IgD-negative memory B cell (primary cell): ENCODE measurements around the gene CD99. TPM values are rescaled to one million over a fixed set of nuclear protein-coding genes. Genes with fewer than 3 reads are reported as not detected.
"Not testable (repeated sequence)": the region's sequence is repeated elsewhere in the genome, so short reads cannot be mapped to it uniquely, and the experiment has no call there.

ENCODE experiments used
- H3K27ac Mint-ChIP-seq, 3 donors: one replicate each; pipeline ENCODE4 v1.8.0; 2020 to 2022; ENCODE audit warnings: mild to moderate bottlenecking in 3 of 3, mixed read lengths in 3 of 3, moderate library complexity in 1 of 3
- H3K27me3 Mint-ChIP-seq: one replicate; pipeline ENCODE4 v1.8.0; 2021; ENCODE audit warnings: mixed read lengths
- H3K36me3 Mint-ChIP-seq: one replicate; pipeline ENCODE4 v1.8.0; 2020; ENCODE audit warnings: mild to moderate bottlenecking, mixed read lengths
- H3K4me1 Mint-ChIP-seq, 3 donors: one replicate each; pipeline ENCODE4 v1.8.0; 2020 to 2022; ENCODE audit warnings: mixed read lengths in 3 of 3, mild to moderate bottlenecking in 1 of 3
- H3K4me3 Mint-ChIP-seq, 4 donors: one replicate each; pipeline ENCODE4 v1.8.0; 2020 to 2022; ENCODE audit warnings: mild to moderate bottlenecking in 4 of 4, mixed read lengths in 4 of 4, moderate library complexity in 3 of 4
- H3K9me3 Mint-ChIP-seq, 3 donors: one replicate each; pipeline ENCODE4 v1.8.0; 2020 to 2021; ENCODE audit warnings: mixed read lengths in 3 of 3, mild to moderate bottlenecking in 1 of 3
- polyA plus RNA-seq: library from polyadenylated mRNA; unstranded; fragments of 300-500 nt; fragmentation: Illumina TruSeq; gene quantifications from one replicate; pipeline ENCODE4 v1.2.3, GENCODE V29; 2021

The CD99 gene
- polyA plus RNA-seq, 1 donor from 2014 or later, result 278 TPM

DNA sequence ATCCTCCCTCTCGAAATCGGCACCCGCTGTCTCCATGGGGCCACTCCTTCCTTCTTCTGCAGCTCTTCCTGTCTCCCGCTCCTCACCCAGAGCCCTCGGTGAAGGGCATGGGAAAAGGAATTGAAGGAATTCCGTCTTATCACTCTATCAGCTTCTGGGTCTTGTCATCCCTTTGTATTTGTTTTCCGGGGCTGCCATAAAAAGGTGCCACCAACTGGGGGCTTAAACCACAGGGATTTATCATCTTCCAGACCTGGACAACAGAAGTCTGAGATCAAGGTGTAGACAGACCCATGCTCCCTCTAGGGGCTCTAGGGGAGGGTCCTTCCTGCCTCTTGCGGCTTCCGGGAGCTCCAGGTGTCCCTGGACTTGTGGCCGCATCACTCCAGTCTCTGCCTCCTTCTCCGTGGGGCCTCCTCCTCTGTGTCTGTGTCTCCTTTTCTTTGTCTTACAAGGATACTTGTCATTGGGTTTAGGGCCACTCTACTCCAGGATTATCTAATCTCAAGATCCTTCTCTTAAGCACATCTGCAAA lies 24.0 kb downstream of the CD99 start:
- no peak overlapping the region for H3K27ac Mint-ChIP-seq
- H3K4me3 Mint-ChIP-seq, result no peak overlapping the region
- H3K36me3 Mint-ChIP-seq, result peaks cover 10% of the 10 kb centered on the region
- H3K27me3 Mint-ChIP-seq, result no peaks in the 10 kb centered on the region
- H3K9me3 Mint-ChIP-seq, result no peaks in the 10 kb centered on the region
- peaks cover 5 to 10% (median 7%) of the 10 kb centered on the region in 3 donors for H3K4me1 Mint-ChIP-seq

DNA sequence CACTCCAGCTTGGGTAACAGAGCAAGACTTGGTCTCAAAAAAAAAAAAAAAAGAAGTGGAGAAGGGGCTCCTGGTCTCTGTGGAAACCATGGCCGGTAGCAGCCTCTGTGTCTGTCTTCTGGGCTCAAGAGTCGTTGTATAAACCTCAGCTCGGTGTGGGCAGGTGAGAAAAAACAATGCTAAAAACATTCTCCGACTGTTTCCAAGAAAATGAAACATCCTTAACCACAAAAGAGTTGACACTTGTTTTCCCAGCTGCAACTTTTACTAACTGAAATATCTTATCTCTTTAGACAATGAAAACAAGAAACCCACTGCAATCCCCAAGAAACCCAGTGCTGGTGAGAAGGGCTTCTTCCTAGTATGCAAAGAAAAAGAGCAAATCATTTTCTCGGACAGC lies 26.2 kb downstream of the CD99 start:
- Mint-ChIP-seq H3K27ac (peak overlapping the region in 1 of 3 donors; percentile 83), H3K9me3 (no peaks in the 10 kb centered on the region), H3K36me3 (peaks cover 10% of the 10 kb centered on the region), H3K27me3 (no peaks in the 10 kb centered on the region), H3K4me1 (peaks cover 0 to 4% (median 2%) of the 10 kb centered on the region in 3 donors), H3K4me3 (no peak overlapping the region)

DNA sequence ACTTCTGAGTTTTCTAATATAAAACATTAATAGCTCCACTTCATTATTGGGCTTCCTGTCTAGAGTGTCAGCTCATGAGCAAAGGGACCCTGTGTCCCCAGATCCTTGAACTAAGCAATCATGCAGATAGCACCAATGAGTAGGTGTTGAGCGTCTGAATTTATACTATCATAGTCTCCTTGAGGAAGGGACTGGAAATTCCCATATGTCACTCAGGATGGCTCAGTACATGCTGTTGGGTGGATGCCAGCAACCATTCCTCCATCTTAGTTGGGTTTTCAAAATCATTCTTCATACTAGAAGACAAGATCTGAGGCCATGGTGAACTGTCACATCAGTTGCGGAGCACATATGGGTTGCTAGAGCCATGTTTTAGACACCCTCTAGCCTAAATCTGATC lies 27.7 kb downstream of the CD99 start:
- Mint-ChIP-seq H3K4me1 (peaks cover 0 to 2% (median under 1%) of the 10 kb centered on the region in 3 donors), H3K36me3 (peaks cover 14% of the 10 kb centered on the region), H3K9me3 (no peaks in the 10 kb centered on the region), H3K4me3 (no peak overlapping the region), H3K27me3 (no peaks in the 10 kb centered on the region), H3K27ac (no peak overlapping the region)

DNA sequence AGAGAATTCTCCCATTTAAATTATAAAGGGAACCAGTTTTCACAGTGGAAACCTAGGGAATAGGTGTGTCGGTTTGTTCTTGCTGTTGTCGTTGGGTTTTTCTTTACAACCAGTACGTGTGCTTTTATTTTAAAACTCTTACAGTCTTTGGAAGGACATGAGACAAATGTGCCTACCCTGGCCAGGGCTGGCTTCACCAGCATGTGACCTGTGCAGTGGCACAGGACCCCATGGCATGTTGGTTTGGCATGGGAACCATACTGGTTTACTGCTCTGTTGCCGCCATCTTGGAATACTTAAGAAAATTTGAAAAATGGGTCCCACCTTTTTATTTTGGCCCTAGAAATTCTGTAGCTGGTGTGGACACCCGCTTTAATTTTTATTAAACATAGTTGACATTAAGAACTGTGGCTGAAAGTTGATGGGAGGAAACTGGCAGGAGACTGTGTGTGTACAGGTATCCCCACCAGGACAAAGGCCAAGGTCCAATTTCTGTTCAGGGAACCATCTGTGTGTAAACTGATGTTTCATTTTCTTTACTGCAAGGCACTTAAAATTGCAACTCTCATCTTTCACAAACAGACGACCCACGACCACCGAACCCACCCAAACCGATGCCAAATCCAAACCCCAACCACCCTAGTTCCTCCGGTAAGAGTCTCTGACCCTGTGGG lies 28.8 kb downstream of the CD99 start:
- Mint-ChIP-seq H3K4me1 (peaks cover 0 to 2% (median 0%) of the 10 kb centered on the region in 3 donors), H3K27ac (no peak overlapping the region), H3K36me3 (peaks cover 18% of the 10 kb centered on the region), H3K27me3 (no peaks in the 10 kb centered on the region), H3K9me3 (no peaks in the 10 kb centered on the region), H3K4me3 (no peak overlapping the region)

DNA sequence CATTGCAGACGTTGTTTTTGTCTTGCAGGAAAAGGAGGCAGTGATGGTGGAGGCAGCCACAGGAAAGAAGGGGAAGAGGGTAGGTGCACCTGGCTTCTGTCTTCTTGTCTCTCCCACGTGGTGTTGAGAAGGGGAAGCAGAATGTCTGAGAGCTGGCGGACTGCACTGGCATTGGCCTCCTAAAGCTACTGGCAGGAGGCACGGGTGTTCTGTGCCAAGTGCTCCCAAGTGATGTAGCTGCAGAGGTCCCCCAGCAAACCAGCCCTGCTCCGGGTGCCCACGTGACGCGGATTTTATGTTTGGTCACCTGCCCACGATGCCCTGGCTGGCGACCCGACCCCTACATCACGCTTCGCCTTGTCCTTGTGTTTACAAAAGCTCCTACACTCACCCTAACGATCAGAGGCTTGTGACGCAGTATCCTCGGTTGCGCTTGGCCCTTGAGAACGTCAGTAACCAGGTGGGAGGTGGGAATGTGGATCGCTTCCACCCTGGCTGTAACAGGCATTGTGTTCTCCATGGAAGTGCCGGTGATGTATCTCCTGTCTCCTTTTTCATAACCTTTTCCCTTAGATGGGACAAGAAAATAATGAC lies 32.3 kb downstream of the CD99 start:
- no peaks in the 10 kb centered on the region for H3K4me1 Mint-ChIP-seq
- H3K9me3 Mint-ChIP-seq, result peaks cover 0 to under 1% (median 0%) of the 10 kb centered on the region in 3 donors
- peak overlapping the region in 1 of 3 donors; percentile 57 for H3K27ac Mint-ChIP-seq
- H3K36me3 Mint-ChIP-seq, result peaks cover 21% of the 10 kb centered on the region
- no peak overlapping the region for H3K4me3 Mint-ChIP-seq
- no peaks in the 10 kb centered on the region for H3K27me3 Mint-ChIP-seq

DNA sequence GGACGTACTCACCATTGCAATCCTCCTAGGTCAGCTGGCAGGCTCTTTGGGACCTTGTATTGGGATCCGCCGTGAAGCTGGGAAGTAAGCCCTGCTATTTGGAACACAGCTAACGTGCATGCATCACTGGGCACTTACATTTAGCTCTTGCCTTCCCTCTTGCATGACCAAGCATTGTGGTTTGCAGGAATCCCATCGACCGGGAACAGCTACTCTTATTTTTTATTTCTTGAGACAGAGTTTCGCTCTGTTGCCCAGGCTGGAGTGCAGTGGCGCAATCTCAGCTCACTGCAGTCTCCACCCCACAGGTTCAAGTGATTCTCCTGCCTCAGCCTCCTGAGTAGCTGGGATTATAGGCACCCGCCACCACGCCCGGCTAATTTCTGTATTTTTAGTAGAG lies 36.2 kb downstream of the CD99 start:
- peaks cover 14% of the 10 kb centered on the region for H3K36me3 Mint-ChIP-seq
- not testable (repeated sequence) for H3K9me3 Mint-ChIP-seq, H3K27me3 Mint-ChIP-seq, H3K4me1 Mint-ChIP-seq, H3K27ac Mint-ChIP-seq, H3K4me3 Mint-ChIP-seq

DNA sequence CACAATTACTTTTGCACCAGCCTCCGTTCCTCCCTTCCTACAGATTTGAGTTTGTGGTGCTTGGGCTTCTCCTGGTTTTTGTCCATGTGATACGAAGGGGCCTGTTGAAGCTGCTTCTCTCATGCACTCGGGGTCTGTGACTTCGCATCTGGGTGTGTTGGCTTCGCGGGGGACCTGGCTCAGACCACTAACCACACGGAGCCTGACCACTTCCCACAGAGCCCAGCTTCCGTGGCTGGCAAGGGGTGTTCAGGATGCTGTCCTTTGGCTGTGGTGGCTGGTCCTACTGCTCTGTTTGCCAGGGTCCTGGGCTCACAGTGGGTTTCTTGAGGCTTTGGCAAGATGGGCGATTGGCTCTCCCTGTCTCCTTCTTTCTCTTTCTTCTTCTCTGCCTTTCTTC lies 41.0 kb downstream of the CD99 start:
- Mint-ChIP-seq H3K4me3 (no peak overlapping the region), H3K9me3 (peaks cover 0 to 3% (median 0%) of the 10 kb centered on the region in 3 donors), H3K36me3 (peaks cover 7% of the 10 kb centered on the region), H3K27me3 (no peaks in the 10 kb centered on the region), H3K4me1 (no peaks in the 10 kb centered on the region), H3K27ac (peak overlapping the region in 1 of 3 donors; percentile 85)

DNA sequence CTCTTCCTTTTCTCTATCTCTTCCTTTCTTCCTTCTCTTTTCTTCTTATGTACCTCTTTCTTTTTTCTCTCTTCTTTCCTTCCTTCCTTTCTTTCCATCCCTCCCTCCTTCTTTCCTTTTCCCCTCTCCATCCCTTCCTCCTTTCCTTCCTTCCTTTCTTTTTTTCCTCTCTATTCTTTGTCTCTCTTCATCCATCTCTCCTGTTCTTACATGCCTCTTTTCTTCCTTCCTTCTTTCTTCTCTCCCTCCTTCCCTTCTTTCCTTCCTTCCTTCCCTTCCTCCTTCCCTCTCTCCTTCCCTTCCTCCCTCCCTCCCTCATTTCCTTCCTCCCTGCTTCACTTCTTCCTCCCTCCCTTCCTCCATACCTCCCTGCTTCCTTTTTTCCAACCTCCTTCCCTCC lies 41.6 kb downstream of the CD99 start:
- Mint-ChIP-seq H3K4me3 (no peak overlapping the region), H3K27ac (no peak overlapping the region), H3K27me3 (no peaks in the 10 kb centered on the region), H3K4me1 (no peaks in the 10 kb centered on the region), H3K36me3 (peaks cover 7% of the 10 kb centered on the region), H3K9me3 (peaks cover 0 to 3% (median 0%) of the 10 kb centered on the region in 3 donors)

DNA sequence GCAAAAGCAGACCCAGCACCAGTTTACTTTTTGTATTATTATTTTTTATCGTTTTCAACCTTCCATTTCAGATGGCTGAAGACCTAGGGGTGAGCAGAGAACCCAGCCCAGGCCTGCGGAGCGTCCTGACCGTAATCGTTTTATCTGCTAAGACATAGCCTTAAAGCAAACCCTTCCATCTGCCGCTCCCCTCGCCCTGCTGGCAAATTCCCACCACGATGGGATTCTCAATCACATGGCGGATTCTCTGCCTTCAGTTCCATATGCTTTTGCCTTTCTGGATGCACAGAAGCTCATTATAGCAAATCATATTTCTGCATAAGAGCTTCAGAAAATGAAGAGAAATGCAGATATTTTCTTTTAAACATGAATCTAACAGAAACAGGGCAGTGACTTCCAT lies 42.2 kb downstream of the CD99 start:
- Mint-ChIP-seq H3K4me3 (no peak overlapping the region), H3K4me1 (no peaks in the 10 kb centered on the region), H3K36me3 (peaks cover 12% of the 10 kb centered on the region), H3K27ac (no peak overlapping the region), H3K27me3 (no peaks in the 10 kb centered on the region), H3K9me3 (peaks cover 0 to 3% (median 0%) of the 10 kb centered on the region in 3 donors)

DNA sequence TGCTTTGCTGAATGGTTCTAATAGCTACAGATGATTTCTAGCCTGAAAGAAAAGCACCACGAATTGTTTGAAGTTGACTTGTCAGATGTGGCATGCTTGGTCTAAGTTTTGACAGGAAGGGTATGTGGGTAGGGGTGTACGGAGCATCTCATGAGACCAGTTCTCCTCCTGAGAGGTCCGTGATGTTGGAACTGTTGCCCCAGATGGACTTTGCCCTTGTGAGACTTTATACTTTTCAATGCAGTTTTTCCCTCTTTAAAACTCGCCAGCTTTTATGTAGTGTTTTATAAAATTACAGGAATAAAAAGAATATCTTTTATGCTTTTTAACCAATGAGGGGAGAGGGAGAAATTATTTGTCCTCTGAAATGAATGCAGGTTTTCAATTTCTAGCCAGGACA lies 44.2 kb downstream of the CD99 start:
- no peak overlapping the region for H3K27ac Mint-ChIP-seq
- no peaks in the 10 kb centered on the region for H3K27me3 Mint-ChIP-seq
- no peaks in the 10 kb centered on the region for H3K9me3 Mint-ChIP-seq
- peaks cover 13% of the 10 kb centered on the region for H3K36me3 Mint-ChIP-seq
- H3K4me1 Mint-ChIP-seq, result no peaks in the 10 kb centered on the region
- H3K4me3 Mint-ChIP-seq, result peak overlapping the region in 1 of 4 donors; percentile 27

DNA sequence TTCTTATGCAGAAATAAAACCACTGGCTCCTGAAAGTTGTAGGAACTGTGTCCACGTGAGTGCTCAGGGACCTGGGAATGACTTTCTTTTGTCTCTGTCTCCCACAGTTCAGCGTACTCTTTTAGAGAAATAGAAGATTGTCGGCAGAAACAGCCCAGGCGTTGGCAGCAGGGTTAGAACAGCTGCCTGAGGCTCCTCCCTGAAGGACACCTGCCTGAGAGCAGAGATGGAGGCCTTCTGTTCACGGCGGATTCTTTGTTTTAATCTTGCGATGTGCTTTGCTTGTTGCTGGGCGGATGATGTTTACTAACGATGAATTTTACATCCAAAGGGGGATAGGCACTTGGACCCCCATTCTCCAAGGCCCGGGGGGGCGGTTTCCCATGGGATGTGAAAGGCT lies 49.6 kb downstream of the CD99 start:
- H3K36me3 Mint-ChIP-seq, result peaks cover 18% of the 10 kb centered on the region
- H3K9me3 Mint-ChIP-seq, result peaks cover 0 to 4% (median 0%) of the 10 kb centered on the region in 3 donors
- no peaks in the 10 kb centered on the region for H3K27me3 Mint-ChIP-seq
- H3K4me1 Mint-ChIP-seq, result peaks cover 0 to 2% (median 0%) of the 10 kb centered on the region in 3 donors
- no peak overlapping the region for H3K27ac Mint-ChIP-seq
- no peak overlapping the region for H3K4me3 Mint-ChIP-seq

DNA sequence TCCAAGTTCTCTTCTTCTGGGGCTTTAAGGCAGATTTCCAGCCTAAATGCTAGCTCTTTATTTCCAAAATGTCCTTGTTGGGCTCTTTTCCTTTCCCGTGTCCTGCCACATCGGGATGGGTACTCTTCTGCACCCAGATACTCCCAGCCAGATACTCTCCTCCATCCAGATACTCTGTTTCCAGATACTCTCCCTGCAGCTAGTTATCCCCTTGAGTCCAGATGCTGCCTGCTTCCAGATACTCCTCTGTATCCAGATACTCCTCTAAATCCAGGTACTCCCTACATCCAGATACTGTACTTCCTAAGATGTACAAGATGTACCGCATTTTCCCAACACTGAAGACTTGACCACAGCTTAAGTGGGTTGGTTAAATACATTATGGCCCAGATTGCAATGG lies 50.3 kb downstream of the CD99 start:
- H3K36me3 Mint-ChIP-seq, result peaks cover 18% of the 10 kb centered on the region
- H3K27ac Mint-ChIP-seq, result no peak overlapping the region
- H3K4me3 Mint-ChIP-seq, result no peak overlapping the region
- H3K9me3 Mint-ChIP-seq, result peaks cover 0 to 4% (median 0%) of the 10 kb centered on the region in 3 donors
- no peaks in the 10 kb centered on the region for H3K27me3 Mint-ChIP-seq
- peaks cover 0 to 2% (median 0%) of the 10 kb centered on the region in 3 donors for H3K4me1 Mint-ChIP-seq

DNA sequence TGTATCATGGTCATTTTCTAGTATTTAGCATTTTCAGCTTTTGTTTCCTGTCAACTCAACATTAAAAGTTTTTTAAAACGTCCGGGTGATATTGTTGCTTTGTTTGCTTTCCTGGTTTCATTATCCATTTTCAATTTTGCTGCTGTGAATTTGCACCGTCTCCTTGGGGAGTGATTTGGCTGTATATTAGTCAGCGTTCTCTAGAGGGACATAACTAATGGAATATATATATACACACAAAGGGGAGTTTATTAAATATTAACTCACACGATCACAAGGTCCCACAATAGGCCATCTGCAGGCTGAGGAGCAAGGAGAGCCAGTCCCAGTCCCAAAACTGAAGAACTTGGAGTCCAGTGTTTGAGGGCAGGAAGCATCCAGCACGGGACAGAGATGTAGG lies 55.2 kb downstream of the CD99 start:
- H3K36me3 Mint-ChIP-seq, H3K4me1 Mint-ChIP-seq, H3K27me3 Mint-ChIP-seq, H3K4me3 Mint-ChIP-seq, H3K9me3 Mint-ChIP-seq, H3K27ac Mint-ChIP-seq: not testable (repeated sequence)

DNA sequence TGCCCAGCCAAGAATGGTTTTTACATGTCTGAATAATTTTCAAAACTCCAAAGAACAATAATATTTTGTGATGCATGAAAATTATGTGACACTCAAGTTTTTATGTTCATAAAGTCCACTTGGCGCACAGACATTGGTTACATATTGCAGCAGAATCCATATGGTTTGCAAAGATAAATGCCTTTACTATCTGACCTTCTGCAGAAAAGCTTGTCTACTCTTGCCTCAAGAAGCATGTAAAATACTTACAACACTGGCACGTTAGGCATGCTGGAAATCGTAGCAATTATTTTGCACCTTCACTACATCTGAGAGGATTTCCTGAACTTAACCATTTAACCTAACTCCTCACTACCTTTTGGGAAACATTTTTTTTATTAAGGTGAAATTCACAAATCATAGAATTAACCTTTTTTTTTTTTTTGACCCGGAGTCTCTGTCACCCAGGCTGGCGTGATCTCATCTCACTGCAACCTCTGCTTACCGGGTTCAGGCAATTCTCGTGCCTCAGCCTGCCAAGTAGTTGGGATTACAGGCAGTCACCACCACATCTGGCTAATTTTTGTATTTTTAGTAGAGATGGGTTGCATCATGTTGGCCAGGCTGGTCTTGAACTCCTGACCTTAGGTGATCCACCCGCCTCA lies 57.2 kb downstream of the CD99 start:
- no peak overlapping the region for H3K4me3 Mint-ChIP-seq
- no peaks in the 10 kb centered on the region for H3K9me3 Mint-ChIP-seq
- H3K36me3 Mint-ChIP-seq, result no peaks in the 10 kb centered on the region
- H3K27me3 Mint-ChIP-seq, result no peaks in the 10 kb centered on the region
- peaks cover 0 to 2% (median 0%) of the 10 kb centered on the region in 3 donors for H3K4me1 Mint-ChIP-seq
- H3K27ac Mint-ChIP-seq, result no peak overlapping the region

DNA sequence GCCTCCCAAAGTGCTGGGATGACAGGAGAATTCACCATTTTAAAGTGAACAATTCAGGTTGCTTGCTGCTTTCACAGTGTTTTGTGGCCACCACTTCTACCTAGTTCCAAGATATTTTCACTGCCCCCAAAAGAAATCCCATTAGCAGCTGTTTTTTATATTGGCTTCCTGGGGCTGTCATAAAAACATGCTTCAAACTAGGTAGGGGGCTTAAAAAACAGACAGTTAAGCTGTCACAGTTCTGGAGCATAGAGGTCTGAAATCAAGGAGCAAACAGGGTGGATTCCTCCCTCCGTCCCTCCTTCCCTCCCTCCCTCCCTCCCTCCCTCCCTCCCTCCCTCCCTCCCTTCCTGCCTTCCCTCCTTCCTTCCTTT lies 57.7 kb downstream of the CD99 start:
- no peak overlapping the region for H3K4me3 Mint-ChIP-seq
- peaks cover 0 to 2% (median 0%) of the 10 kb centered on the region in 3 donors for H3K4me1 Mint-ChIP-seq
- H3K27me3 Mint-ChIP-seq, result no peaks in the 10 kb centered on the region
- no peak overlapping the region for H3K27ac Mint-ChIP-seq
- H3K36me3 Mint-ChIP-seq, result no peaks in the 10 kb centered on the region
- no peaks in the 10 kb centered on the region for H3K9me3 Mint-ChIP-seq
